GM10847 (cell line): Measurements from ENCODE around the gene TCN1.

ENCODE experiments used
- POLR2A ChIP-seq: IDR thresholded peaks from 2 replicates; pipeline ENCODE4 v1.6.1; 2011; ENCODE audit not compliant: insufficient read length; ENCODE audit errors: extremely low read depth

TCN1 gene

GRCh38 chr11:59814021-59814420 lies 52.3 kb downstream of the TCN1 start:
- no peak for TF ChIP-seq POLR2A

GRCh38 chr11:59813364-59813763 lies 52.9 kb downstream of the TCN1 start:
- no peak for TF ChIP-seq POLR2A

- no peak for TF ChIP-seq POLR2A
These were observed 54.1 kb downstream of the TCN1 start for GRCh38 chr11:59812220-59812619.

- TF ChIP-seq POLR2A, result no peak
These were observed 55.4 kb downstream of the TCN1 start for GRCh38 chr11:59810911-59811259.

- peak; percentile 83 for TF ChIP-seq POLR2A
These were observed 55.9 kb downstream of the TCN1 start, which contains the start of gene MRPL16 for GRCh38 chr11:59810189-59810910. TSS of gene MRPL16 (minus strand) at chr11:59810778. CDS start at chr11:59810658, 120 bp downstream.

GRCh38 chr11:59807047-59807610 lies 59.2 kb downstream of the TCN1 start:
- no peak for TF ChIP-seq POLR2A

GRCh38 chr11:59804061-59804460 lies 62.2 kb downstream of the TCN1 start:
- no peak for TF ChIP-seq POLR2A
